GM12891 (cell line): Measurements from ENCODE around the gene VAMP1.

Experiments used
- PAX5 ChIP-seq: IDR thresholded peaks from 2 replicates; pipeline ENCODE4 v1.6.1; 2011; ENCODE audit warnings: low read length, moderate library complexity, mild to moderate bottlenecking; ENCODE audit not compliant: insufficient read depth, severe bottlenecking
- POLR2A ChIP-seq: IDR thresholded peaks from 2 replicates; pipeline ENCODE4 v1.6.1; 2011; ENCODE audit warnings: low read depth, low read length, control low read depth
- POLR2AphosphoS5 ChIP-seq: IDR thresholded peaks from 2 replicates; pipeline ENCODE4 v1.6.1; 2011; ENCODE audit warnings: low read depth, low read length, control low read depth
- SPI1 ChIP-seq: IDR thresholded peaks from 2 replicates; pipeline ENCODE4 v1.6.1; 2011; ENCODE audit warnings: low read depth, low read length, control low read depth
- TAF1 ChIP-seq: IDR thresholded peaks from 2 replicates; pipeline ENCODE4 v1.6.1; 2011; ENCODE audit warnings: low read depth, low read length, control low read depth

DNA sequence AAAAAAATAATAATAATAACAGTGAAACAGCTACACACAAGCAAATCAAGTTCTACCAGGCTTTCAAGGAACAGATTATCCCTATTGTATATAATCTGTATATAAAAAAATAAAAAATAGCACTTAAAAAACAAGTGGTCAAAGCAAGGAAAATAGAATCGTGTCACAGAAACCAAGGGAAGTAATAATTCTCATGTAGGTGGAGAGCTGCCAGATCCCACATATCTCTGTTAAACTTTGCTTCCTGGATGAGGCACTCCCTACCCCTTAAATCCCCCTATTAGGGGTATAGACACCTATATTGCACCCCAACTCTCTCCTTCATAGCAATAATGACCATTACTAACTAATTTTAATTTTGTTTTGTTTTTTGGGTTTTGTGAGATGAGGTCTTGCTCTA lies 30.1 kb downstream of the VAMP1 start:
- TF ChIP-seq POLR2A = no peak
- TF ChIP-seq POLR2AphosphoS5 = no peak
- TF ChIP-seq SPI1 = no peak
- TF ChIP-seq PAX5 = no peak
- TF ChIP-seq TAF1 = no peak
